B cell (primary cell): ENCODE data around the gene CD99L2. TPM values are rescaled to one million over a fixed set of nuclear protein-coding genes. Genes with fewer than 3 reads are reported as not detected.

Source experiments
- ATAC-seq: fragments of 200-7000 bp; cut with Tn5 transposase; one replicate; pipeline ENCODE4 v1.10.0; 2021; ENCODE audit warnings: low read depth, mild to moderate bottlenecking, moderate number of reproducible peaks, moderate library complexity
- CTCF ChIA-PET: fragments of 350-600 bp; sonication (Branson Sonifier 250); formaldehyde crosslinking; loops from one replicate; lab custom pipeline; 2021; ENCODE audit warnings: antibody characterized with exemption, inconsistent platforms; lab: Charles Lee
- POLR2A ChIA-PET: fragments of 350-600 bp; sonication (Branson Sonifier 250); formaldehyde crosslinking; loops from one replicate; lab custom pipeline; 2021; ENCODE audit warnings: antibody characterized with exemption; lab: Charles Lee
- DNase-seq: peaks from one replicate; pipeline ENCODE4 v3.0.0; 2013
- H2AFZ ChIP-seq: 2 replicates; pipeline ENCODE4 v1.6.1; 2012; ENCODE audit warnings: mild to moderate bottlenecking, low read depth, low read length; ENCODE audit not compliant: insufficient read depth, poor library complexity, severe bottlenecking
- H3K27ac ChIP-seq, 2 donors: 1 replicate in 1 of 2; 2 replicates in 1 of 2; pipeline ENCODE4 v1.5.1; 2012 to 2013; ENCODE audit warnings: low read length in 2 of 2, mild to moderate bottlenecking in 2 of 2, moderate library complexity in 1 of 2
- H3K27me3 ChIP-seq, 4 experiments: fragments of 200-600 bp in 1 of 4; sonication (generic) in 1 of 4; replicated peaks in 1 of 4; 1 replicate in 2 of 4; 2 replicates in 2 of 4; pipeline versions ENCODE4 v1.6.1 to v1.7.0; 2013 to 2016; ENCODE audit warnings: low read length in 3 of 4, mild to moderate bottlenecking in 2 of 4, mixed read lengths in 1 of 4, moderate library complexity in 1 of 4; ENCODE audit not compliant: insufficient read depth in 4 of 4, control insufficient read depth in 3 of 4; ENCODE audit errors: control extremely low read depth in 1 of 4
- H3K36me3 ChIP-seq, 2 experiments: replicated peaks in 1 of 2; 1 replicate in 1 of 2; 2 replicates in 1 of 2; pipeline versions ENCODE4 v1.6.1 to v1.7.1; 2013; ENCODE audit warnings: low read length in 1 of 2; ENCODE audit not compliant: insufficient read depth in 2 of 2, control insufficient read depth in 1 of 2; ENCODE audit errors: control extremely low read depth in 1 of 2, extremely low read depth in 1 of 2
- H3K4me1 ChIP-seq, 2 donors: fragments of 200-600 bp in 1 of 2; sonication (generic) in 1 of 2; 1 replicate in 1 of 2; 2 replicates in 1 of 2; pipeline versions ENCODE4 v1.5.1 to v1.6.1; 2013 to 2017; ENCODE audit warnings: low read length in 2 of 2; ENCODE audit not compliant: control insufficient read depth in 2 of 2, insufficient read depth in 2 of 2
- H3K4me2 ChIP-seq: replicated peaks from 2 replicates; pipeline ENCODE3; 2012; ENCODE audit warnings: mild to moderate bottlenecking, low read depth, low read length; ENCODE audit not compliant: poor library complexity, severe bottlenecking
- H3K4me3 ChIP-seq, 5 experiments: fragments of 200-600 bp in 1 of 5; sonication (generic) in 1 of 5; 1 replicate in 3 of 5; 2 replicates in 2 of 5; pipeline versions ENCODE4 v1.5.1 to v1.7.0; 2011 to 2016; ENCODE audit warnings: low read length in 4 of 5, mild to moderate bottlenecking in 4 of 5, low read depth in 2 of 5, control low read depth in 1 of 5, moderate library complexity in 1 of 5; ENCODE audit not compliant: insufficient read depth in 1 of 5; ENCODE audit errors: control extremely low read depth in 1 of 5, extremely low read depth in 1 of 5
- H3K79me2 ChIP-seq: fragments of 200-600 bp; sonication (generic); one replicate; pipeline ENCODE4 v1.6.0; 2016; ENCODE audit warnings: low read length; ENCODE audit not compliant: control insufficient read depth, insufficient read depth
- H3K9ac ChIP-seq: fragments of 200-600 bp; sonication (generic); 2 replicates; pipeline ENCODE4 v1.6.1; 2017; ENCODE audit warnings: mild to moderate bottlenecking, low read length, moderate library complexity
- H3K9me3 ChIP-seq, 3 donors: one replicate each; pipeline versions ENCODE4 v1.6.1 to v1.7.1; 2013; ENCODE audit warnings: low read length in 2 of 3; ENCODE audit not compliant: control insufficient read depth in 2 of 3, insufficient read depth in 1 of 3; ENCODE audit errors: control extremely low read depth in 1 of 3
- H4K20me1 ChIP-seq: 2 replicates; pipeline ENCODE4 v1.6.0; 2012; ENCODE audit warnings: mild to moderate bottlenecking, low read length; ENCODE audit not compliant: insufficient read depth, control insufficient read depth, poor library complexity, severe bottlenecking
- H3K27ac Mint-ChIP-seq: one replicate; pipeline ENCODE4 v1.8.0; 2021; ENCODE audit warnings: mixed read lengths
- H3K27me3 Mint-ChIP-seq: one replicate; pipeline ENCODE4 v1.8.0; 2021; ENCODE audit warnings: mixed read lengths
- H3K4me1 Mint-ChIP-seq: one replicate; pipeline ENCODE4 v1.8.0; 2021; ENCODE audit warnings: mixed read lengths
- H3K4me3 Mint-ChIP-seq: one replicate; pipeline ENCODE4 v1.8.0; 2021; ENCODE audit warnings: mixed read lengths
- H3K9me3 Mint-ChIP-seq: one replicate; pipeline ENCODE4 v1.8.0; 2022; ENCODE audit warnings: mixed read lengths; ENCODE audit not compliant: insufficient read depth
- CTCF ChIP-seq: fragments of 200-600 bp; IDR thresholded peaks from one replicate; pipeline ENCODE4 v1.8.0; 2022; ENCODE audit warnings: antibody characterized with exemption, mild to moderate bottlenecking
- EZH2 ChIP-seq: IDR thresholded peaks from 2 replicates; pipeline ENCODE4 v1.6.1; 2012; ENCODE audit warnings: borderline replicate concordance, low read depth, mild to moderate bottlenecking, moderate library complexity, low read length; ENCODE audit not compliant: insufficient read depth, poor library complexity, severe bottlenecking
- WGBS: methylation state at CpG from one replicate; pipeline ENCODE4 v1.1.5; 2013; ENCODE audit warnings: missing lambda C conversion rate; ENCODE audit not compliant: insufficient coverage; 5-methylcytosine and 5-hydroxymethylcytosine counted together
- intact Hi-C: fragments of 100-400 bp; cut with micrococcal nuclease; formaldehyde crosslinking; loops from one replicate; pipeline ENCODE4 v1.10.0; 2022
- polyA plus RNA-seq: library from polyadenylated mRNA; depleted of rRNA; stranded (reverse); fragments of >200 nt; gene quantifications from 2 replicates; pipeline ENCODE4 v1.2.3, GENCODE V29; 2012
- total RNA-seq, 2 donors: library from RNA; stranded (reverse); fragments of 120-200 nt in 1 of 2; gene quantifications; 1 replicate in 1 of 2; 2 replicates in 1 of 2; pipeline versions ENCODE4 v1.2.3 to v1.2.4, GENCODE V29; 2013 to 2022

CD99L2 gene
- total and polyA plus RNA-seq, 2 donors (not counting 1 experiment from before 2014, with no cell fraction given) = 8.7 to 17.8 TPM

GRCh38 chrX:150730719-150731118, 167.7 kb downstream of the CD99L2 start:
- no peak overlapping the region for H3K27ac ChIP-seq
- intact Hi-C loops = no loop called here
- H3K9me3 Mint-ChIP-seq = no peaks in the 10 kb centered on the region
- peaks cover 11% of the 10 kb centered on the region for H3K79me2 ChIP-seq
- no peak overlapping the region for H3K4me3 ChIP-seq
- no peaks in the 10 kb centered on the region for H3K9me3 ChIP-seq
- ATAC-seq = no peak
- no peak overlapping the region for H3K27ac Mint-ChIP-seq
- no peak overlapping the region for H3K4me2 ChIP-seq
- H3K4me1 ChIP-seq = peaks cover 1 to 2% of the 10 kb centered on the region in 2 donors
- H4K20me1 ChIP-seq = no peaks in the 10 kb centered on the region
- POLR2A ChIA-PET = interaction anchor here (0.6 kb wide), 2 partner anchors 250 to 792 kb away, joined by 5 to 12 read pairs; partner anchors contain the start of gene EOLA2
- TF ChIP-seq EZH2 = no peak
- no peak for TF ChIP-seq CTCF
- H2AFZ ChIP-seq = no peak overlapping the region
- WGBS = no CpG with 5 or more reads among the region's 6 CpGs
- CTCF ChIA-PET = no interaction called here
- peaks cover 10% of the 10 kb centered on the region for H3K4me1 Mint-ChIP-seq
- DNase-seq = no peak
- H3K27me3 Mint-ChIP-seq = no peaks in the 10 kb centered on the region
- no peaks in the 10 kb centered on the region for H3K27me3 ChIP-seq
- no peak overlapping the region for H3K9ac ChIP-seq
- H3K36me3 ChIP-seq = peaks cover 2 to 69% of the 10 kb centered on the region in 2 experiments
- H3K4me3 Mint-ChIP-seq = no peak overlapping the region

GRCh38 chrX:150729956-150730355, 168.5 kb downstream of the CD99L2 start:
- Histone ChIP-seq H4K20me1 (no peaks in the 10 kb centered on the region), H3K27me3 (no peaks in the 10 kb centered on the region), H3K36me3 (peaks cover 2 to 67% of the 10 kb centered on the region in 2 experiments), H3K79me2 (peaks cover 13% of the 10 kb centered on the region), H3K4me3 (no peak overlapping the region), H3K9ac (no peak overlapping the region), H3K9me3 (no peaks in the 10 kb centered on the region), H3K27ac (no peak overlapping the region), H2AFZ (no peak overlapping the region), H3K4me1 (no peaks in the 10 kb centered on the region), H3K4me2 (no peak overlapping the region)
- H3K4me3 Mint-ChIP-seq = no peak overlapping the region
- TF ChIP-seq EZH2 (no peak), CTCF (no peak)
- ChIA-PET CTCF (no interaction called here), POLR2A (interaction anchor here (0.6 kb wide), 1 partner anchor 791 kb away, joined by 12 read pairs; the partner anchor contains the start of gene EOLA2)
- no peaks in the 10 kb centered on the region for H3K27me3 Mint-ChIP-seq
- ATAC-seq (no peak), DNase-seq (no peak)
- WGBS = no CpG with 5 or more reads among the region's 5 CpGs
- peaks cover 6% of the 10 kb centered on the region for H3K4me1 Mint-ChIP-seq
- no peak overlapping the region for H3K27ac Mint-ChIP-seq
- intact Hi-C loops = no loop called here
- no peaks in the 10 kb centered on the region for H3K9me3 Mint-ChIP-seq
